Stimulated activated CD8-positive, alpha-beta memory T cell treated with anti-CD3 and anti-CD28 coated beads, Interleukin-2, amount 100 ng/mL, for 1 hour (primary cell): ENCODE data around the gene DLK1.

Experiments used
- DNase-seq, 2 donors: peaks; one replicate each; pipeline ENCODE4 v3.0.0-alpha.2; 2020; ENCODE audit warnings: low read depth in 2 of 2

DLK1 gene

DNA sequence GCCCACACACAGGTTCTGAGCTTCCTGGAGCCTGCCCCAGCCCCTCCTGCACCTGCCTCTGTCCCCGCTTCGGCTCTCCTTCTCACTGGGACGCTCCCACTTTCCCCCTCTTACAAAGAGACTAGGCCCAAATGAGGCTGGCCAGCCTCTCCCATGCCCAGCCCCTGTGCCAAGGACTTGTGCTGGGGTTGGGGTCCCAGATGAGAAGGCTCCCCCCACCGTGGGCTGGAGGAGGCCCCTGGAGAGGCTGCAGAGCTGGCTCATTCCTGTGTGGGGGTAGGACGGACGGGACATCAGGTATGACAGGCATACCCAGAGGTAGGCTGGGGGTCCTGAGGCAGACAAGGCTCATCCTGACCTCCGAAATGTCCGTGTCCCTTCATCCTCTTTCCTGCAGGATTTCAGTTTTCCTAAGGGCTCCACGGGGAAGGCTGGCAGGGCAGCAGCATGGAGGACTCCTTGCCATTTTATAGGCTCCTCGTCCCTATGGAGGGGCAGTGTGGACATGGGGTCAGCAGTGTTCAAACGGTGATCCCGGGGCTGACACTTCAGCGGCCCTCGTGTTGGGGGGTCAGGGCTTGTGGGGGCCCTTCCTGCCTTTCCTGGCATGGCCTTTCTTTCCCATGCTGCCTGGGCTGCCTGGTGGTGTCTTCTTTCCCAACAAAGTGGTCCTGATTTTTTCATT lies 50.1 kb downstream of the DLK1 start:
- DNase-seq = no peak

DNA sequence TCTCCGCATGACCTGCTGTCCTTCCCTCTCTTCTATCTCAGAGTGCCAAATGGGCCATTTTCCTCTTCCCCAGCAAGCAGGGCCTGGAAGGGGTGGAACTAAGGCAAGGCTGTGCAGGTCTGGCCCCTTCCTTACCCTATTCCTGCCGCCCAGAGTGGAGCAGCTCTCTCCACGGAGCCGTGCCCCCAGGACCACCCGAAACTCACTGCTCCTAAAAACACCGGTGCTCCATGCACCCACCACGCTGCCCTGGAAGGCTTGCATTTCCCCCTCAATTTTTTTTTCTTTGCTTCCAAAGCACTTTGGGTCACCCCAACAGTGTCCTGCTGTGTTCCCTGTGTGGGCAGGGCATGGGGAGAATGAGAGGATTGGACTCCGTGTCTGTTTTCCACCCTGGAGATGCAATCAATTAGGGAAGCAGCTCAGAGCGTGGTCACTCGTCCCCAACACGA lies 50.7 kb downstream of the DLK1 start:
- DNase-seq = no peak

DNA sequence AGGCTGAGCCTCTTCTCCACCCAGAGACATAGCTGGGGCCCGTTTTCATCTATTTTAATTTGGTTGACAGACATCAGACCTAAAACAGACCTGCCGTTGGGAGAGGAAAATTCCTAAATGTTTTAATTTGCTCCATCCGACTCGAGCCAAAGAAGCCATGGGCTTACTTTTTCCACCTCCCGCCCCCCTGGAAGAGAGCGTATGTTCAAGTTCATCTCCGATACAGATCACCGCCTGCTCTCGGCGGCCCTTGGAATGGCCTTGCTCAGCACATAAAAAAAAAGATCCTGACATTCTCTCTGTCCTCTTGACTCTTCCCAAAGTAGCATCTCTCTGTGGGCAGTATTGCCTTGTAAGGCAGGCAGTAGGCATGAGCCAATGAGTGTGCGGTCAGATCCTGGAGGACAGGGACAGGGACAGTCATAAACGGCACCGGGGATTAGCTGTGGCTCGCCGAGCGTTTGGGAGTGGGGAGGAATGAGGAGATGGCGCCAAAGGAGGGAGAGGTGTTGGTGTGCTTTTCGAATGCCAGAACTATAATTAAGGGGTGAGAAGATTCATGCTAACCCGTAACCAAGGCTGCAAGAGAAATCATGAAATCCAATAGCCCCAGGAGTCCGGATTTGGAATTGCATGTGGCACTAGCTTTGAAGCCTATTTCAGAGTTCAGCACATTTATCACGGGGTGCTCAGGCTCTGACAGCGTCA lies 51.3 kb downstream of the DLK1 start:
- no peak for DNase-seq

DNA sequence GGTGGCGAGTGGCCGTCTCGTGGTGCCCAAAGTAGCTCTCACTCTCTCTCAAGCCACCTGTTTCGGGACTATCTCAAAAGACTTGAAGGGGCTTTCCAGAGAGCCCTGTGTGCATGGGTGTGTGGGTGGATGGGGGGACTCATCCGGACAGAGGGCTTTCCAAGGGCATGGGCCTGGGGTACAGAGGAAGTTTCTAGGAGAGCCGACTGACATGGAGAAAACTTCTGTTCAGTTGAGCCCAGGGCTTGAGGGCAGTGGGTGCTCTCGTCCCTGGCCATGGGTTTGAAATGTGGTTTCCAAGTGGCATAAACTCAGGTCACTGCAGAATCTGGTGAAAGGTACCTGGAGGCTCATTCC lies 51.8 kb downstream of the DLK1 start:
- no peak for DNase-seq

DNA sequence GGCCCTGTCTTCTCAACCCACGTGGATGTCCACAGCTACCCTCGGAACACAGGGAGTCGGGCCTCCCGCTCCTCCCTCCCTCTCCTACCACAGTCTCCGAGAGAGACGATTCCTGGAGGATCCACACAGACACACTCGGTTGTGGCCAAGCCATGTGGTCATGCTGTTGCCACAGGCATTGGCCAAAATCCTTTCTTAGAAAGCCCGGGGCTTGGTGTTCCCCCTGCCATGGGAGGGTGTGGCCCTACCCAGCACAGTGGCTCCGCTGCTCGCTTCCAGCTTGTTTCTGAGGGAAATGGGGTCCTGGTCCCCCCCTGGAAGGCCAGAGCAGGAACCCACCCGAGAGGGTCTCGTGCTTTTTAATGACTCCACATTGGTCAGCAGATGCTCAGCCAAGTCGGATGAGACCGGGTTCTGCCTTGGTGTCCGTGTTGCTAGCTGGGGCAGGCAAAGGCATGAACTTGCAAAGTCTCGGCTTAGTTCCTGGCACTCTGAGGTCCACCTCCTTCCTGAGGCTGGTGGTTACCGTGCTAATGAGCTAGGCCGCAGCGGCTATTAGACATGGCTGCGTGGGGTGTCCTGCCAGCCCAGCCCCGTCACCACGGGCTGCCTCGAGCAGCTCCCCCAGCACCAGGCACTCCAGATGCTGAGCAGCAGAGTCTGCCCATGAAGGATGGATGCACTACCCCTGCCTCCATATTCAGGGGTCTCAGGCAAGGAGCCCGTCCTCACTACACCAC lies 52.4 kb downstream of the DLK1 start:
- DNase-seq = no peak

DNA sequence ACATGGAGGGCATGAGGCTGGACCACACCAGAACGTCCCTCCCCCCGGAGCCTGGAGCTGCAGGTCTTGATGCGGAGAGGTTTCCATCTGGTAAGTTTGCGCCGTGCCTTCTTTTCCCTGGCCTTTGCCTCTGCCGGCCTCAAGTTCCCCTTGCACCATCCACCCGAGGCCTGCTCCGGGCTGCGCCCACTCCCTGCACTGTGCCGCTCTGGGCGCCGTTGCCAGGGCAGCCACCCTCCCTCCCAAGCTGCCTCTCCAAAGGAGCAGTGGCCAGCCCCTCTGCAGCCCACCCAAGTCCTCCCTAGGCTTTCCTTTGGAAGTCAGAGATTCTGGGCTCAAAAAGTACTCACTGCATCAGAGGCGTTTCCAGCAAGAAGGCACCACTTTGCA lies 53.0 kb downstream of the DLK1 start:
- DNase-seq = no peak

DNA sequence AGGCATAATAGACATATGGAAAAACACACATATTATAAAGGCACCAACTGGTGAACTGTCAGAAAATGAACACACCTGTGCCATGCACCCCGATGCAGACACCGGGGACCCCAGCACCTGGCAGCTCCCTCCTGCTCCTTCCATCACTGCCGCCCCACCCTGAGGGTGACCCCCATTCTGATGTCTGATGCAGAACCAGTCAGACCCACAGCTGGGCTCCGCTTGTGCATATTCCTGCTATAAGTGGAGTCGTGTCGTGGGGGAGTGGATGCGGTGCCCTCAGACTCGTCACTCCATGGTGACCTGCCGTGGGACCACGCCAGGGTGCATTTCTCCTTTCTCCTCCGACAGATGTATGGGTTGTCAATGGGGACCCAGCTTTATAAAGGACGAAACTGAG lies 53.6 kb downstream of the DLK1 start:
- DNase-seq = no peak

DNA sequence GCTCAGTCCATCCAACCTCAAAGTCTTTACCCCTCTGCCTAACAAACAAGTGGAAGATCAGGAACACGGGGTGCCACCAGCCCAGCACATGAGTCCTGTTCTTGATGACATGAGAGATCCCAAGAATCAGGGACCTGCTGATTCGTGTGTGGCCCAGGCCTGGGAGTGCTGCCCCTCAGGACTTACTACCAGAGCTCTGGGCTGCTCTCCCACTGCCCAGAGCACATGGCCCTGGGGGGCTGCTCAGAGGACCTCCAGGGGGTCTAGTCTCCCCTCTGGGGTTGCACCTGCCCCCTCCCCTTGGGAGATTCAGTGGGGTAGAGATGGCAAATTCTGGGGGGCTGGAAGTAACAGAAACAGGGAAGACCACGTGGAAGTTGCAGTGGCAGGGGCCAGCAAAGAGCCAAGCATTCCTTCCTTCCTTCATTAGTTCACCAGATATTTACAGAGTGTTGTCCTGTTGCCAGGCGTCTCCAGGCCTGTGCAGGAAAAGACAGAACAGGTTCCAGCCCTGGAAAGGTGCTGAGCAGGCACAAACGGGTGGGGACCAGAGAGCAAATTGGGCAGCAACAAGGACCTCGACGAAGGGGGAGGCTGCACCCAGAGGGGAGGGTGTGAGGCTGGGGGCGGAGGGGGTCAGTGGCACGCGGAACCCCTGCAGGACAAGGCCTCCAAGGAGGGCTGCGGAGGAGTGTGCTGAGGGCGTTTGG lies 54.1 kb downstream of the DLK1 start:
- DNase-seq = no peak

DNA sequence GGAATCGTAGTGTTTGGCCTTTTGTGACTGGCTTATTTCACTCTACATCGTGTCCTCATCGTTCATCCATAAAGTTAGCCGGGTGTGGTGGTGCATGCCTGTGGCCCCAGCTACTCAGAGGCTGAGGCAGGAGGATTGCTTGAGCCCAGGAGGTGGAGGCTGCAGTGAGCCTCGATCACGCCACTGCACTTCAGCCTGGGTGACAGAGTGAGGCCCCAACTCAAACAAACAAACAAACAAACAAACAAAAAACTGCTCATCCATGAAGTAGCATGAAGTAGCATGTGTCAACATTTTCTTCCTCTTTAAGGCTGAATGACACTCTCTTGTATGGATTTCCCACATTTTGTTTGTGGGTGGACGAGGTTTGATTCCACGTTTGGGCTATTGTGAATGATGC lies 55.3 kb downstream of the DLK1 start:
- DNase-seq = no peak

DNA sequence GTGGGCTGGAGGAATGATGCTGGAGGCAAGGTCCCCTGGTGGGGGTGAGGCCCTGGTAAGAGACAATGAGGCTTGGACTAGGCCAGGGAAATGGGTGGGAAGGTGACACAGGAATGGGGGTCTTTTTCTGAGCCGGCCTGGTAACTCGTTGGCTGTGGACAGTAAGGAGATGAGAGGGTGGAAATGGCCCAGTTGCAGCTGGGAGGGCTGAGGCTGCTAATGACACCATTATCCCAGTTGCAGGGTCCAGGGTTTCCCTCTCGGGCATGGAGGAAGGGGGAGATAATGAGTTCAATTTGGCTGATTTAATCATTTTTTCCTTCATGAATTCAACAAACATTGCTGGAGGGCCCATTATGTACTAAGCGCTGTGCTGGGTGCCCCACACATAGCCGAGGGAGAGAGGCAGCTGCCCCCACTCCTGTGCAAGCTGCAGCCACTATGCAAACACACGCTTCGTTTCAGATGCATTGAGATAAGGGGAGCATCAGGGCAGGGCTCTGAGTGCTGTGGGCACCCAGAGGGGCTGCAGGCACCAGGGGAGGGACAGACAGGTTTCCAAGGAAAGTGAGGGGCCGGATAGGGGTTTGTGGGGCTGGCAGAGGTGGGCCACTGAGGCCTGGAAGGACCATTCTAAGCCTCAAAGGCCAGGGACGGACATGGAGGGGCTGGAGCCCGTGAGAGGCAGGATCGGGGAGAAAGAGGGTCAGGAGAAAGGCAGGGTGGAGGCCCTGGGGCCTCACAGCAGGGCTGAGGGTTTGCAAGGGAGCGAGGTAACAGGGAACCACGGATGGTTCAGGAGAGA lies 56.0 kb downstream of the DLK1 start:
- DNase-seq = no peak

DNA sequence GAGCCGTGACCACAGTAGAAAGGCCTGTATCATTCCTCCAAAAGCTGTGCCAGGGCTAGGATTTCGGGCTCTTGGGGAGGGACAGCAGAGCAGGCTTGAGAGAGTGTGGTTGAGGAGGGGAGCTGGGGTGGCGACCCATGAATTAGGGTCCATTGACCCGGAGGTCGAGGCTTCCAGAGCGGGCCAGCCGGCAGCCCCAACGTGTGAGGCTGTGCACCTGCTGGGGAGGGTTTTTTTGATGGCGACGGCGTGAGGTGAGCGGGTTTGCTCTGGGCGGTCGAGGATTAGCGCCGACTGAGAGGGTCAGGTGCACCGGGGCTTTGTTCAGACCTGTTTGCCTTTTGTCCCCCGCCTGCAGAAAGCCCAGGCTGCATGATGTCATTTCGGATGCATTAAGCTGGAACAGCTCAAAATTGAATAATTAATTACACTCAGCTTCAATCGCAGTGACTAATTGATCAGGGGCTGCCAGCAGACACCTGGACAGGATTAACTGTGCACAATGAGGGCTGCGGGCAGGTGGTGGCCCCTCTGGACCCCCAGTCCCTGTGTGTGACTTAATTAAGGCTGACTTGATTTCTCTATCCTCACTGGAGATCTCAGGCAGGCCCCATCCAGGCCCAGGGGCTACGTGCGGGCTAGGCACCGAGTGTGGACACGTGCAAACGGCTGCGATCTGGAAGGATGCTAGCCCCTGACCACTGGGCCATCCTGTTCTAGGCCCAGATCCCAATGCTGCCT lies 57.1 kb downstream of the DLK1 start:
- DNase-seq = no peak

DNA sequence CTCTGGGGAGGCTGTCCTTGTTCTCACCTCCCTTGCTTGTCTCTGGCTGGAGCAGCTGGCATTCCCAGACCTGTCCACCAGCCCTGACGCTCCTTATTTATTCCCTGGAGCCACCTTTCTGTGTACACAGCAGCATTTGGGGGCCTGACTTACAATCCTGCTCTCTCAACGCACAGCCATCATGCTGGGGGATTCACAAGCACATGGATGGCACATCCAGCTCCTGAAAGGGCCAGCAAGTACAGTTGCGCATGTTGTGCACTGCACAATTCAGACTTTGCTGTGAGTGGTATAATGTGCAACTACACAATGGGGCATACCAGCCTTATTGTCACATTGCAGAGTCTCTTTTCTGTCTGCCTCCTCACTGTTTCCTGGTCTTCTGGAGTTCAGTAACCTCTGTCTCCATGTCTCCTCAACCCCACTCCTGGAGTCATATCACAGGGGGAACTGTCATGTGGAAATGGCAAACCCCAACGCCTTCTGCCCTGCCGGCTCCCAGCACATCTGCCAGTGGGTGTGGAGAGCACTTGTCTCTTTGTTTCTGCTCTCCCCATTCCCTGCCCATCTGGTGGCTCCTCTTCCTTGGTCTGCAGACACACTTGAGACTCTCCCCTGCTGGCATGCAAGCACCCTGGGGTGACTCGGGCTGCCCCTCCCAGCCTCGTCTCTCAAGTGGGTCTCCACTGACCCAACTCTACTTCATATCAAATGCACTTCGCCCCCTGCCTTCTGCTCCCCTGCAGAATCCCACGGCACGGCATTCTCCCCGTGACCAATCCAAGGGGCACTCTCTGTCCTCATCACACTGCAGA lies 58.0 kb downstream of the DLK1 start:
- no peak for DNase-seq

DNA sequence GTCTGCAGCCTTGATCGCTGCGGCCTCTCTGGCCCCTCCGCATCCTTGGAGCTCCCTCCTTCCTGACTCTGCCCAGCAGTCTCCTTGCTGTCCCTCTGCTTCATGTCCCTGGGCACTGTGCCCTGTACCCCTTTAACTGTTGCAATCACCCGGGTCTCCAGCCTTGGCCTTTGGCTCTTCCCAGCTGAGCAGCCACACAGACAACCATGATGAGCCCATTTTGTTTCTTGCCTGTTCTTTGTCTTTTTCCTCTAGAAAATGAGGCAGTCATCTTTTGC lies 58.6 kb downstream of the DLK1 start:
- no peak for DNase-seq

DNA sequence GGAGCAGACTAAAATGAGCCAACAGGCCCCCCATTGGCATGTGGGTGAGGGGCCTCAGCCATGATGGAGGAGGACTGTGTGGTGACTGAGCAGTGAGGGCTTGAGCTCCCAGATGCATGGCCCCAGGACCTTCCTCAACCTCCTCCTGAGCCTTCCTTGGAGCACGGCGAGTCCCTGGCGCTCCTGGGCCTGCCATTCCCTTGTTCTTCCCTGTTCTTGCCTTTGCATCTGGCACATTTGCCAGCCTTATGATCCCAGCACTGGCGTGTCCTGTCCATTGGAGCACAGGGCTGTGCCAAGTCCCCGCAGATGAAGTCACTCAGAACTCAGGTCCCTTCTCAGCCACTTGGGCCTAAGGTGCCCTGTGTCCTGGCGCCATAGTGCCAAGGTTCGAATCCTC lies 58.9 kb downstream of the DLK1 start:
- no peak for DNase-seq

DNA sequence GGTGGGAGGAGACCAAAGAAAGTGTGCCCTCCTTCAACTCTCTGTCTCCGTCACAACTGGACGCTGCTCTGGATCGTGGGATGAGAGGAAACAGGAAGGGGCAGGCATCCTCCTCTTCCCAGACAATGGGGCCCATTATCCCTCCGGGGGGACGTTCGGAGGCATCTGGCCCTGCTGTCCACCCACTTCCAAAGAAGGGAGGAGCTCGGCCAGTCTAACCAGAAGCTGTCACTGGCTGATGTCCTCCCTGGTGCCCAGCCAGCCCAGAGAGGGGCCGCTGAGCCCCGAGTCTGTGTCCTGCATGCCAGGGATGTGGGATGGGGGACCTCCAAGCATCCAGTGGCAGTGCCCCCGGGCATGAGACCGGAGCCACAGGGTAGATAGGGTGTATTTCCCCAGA lies 59.4 kb downstream of the DLK1 start:
- DNase-seq = no peak

DNA sequence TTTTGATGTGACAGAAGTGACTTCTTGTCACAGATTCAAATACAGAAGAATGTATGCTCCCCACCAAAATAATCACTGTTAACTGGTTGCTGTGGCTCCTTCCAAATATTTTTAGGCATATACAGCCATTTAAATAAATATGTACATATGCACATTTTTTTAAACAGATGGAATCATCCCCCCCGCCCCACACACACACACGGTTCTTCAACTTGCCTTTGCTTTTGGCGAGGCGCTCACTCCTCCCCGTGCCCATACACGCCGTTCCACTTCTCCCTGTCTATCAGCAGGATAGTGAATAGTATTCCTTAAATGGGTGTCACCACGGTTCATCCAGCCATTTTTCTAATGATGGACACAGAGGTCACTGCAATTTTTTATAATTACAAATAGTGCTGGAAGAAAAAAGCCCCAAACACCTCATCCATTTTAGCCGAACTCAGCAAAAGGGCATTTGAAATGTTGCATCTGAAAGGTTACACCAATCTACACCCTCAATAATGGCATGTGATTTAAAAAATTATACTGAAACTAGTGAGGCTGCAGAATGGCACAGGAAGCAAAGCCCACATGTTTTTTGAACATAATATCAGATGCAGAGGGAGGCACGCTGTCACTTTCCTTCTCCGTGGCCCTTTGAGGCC lies 60.0 kb downstream of the DLK1 start:
- DNase-seq = no peak

DNA sequence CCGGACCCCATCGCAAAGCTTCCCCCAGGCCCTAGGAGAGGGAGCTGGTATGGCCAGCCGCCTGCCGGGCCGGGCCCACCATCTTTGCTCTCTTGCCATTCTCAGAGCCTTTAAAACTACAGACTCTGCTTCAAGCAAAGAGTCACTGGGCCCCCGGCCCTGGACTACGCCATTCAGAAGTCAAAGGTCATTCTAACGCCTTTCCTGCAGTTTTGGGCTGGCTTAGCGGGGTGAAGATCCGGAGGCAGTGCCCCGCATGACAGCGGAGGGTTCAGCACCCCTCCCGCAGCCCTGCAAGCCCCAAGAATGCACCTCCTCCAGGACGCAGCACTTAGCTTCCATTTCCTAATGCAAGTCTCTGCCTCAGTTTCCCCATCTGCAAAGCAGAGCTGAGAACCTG lies 61.0 kb downstream of the DLK1 start:
- DNase-seq = no peak
